Coronary artery (tissue), 2 donors: ENCODE measurements around the gene GALNT1.

Source experiments
- DNase-seq: peaks from one replicate; pipeline ENCODE4 v3.0.0-alpha.2; 2017; ENCODE audit warnings: low spot score
- H3K27ac ChIP-seq, 2 donors: fragments of 200-600 bp; sonication (generic); one replicate each; pipeline ENCODE4 v1.5.1; 2016 to 2019
- H3K4me3 ChIP-seq: fragments of 200-600 bp; sonication (generic); 2 replicates; pipeline ENCODE4 v1.5.1; 2016; ENCODE audit warnings: mild to moderate bottlenecking, moderate library complexity
- TF ChIP-seq, protein P1 (sequence below): fragments of 200-600 bp; sonication (generic); IDR thresholded peaks from one replicate; pipeline ENCODE4 v1.5.1; 2019; ENCODE audit warnings: antibody characterized with exemption

GALNT1 gene

GRCh38 chr18:35662293-35663062 lies 80.9 kb downstream of the GALNT1 start:
- TF ChIP-seq, protein P1, sequence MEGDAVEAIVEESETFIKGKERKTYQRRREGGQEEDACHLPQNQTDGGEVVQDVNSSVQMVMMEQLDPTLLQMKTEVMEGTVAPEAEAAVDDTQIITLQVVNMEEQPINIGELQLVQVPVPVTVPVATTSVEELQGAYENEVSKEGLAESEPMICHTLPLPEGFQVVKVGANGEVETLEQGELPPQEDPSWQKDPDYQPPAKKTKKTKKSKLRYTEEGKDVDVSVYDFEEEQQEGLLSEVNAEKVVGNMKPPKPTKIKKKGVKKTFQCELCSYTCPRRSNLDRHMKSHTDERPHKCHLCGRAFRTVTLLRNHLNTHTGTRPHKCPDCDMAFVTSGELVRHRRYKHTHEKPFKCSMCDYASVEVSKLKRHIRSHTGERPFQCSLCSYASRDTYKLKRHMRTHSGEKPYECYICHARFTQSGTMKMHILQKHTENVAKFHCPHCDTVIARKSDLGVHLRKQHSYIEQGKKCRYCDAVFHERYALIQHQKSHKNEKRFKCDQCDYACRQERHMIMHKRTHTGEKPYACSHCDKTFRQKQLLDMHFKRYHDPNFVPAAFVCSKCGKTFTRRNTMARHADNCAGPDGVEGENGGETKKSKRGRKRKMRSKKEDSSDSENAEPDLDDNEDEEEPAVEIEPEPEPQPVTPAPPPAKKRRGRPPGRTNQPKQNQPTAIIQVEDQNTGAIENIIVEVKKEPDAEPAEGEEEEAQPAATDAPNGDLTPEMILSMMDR, result no peak
- Histone ChIP-seq H3K27ac (no peak overlapping the region), H3K4me3 (no peak overlapping the region)
- DNase-seq, result no peak

GRCh38 chr18:35671966-35672603 lies 90.5 kb downstream of the GALNT1 start:
- H3K4me3 ChIP-seq, result no peak overlapping the region
- no peak for DNase-seq
- H3K27ac ChIP-seq, result no peak overlapping the region
- TF ChIP-seq, protein P1, result no peak

DNA sequence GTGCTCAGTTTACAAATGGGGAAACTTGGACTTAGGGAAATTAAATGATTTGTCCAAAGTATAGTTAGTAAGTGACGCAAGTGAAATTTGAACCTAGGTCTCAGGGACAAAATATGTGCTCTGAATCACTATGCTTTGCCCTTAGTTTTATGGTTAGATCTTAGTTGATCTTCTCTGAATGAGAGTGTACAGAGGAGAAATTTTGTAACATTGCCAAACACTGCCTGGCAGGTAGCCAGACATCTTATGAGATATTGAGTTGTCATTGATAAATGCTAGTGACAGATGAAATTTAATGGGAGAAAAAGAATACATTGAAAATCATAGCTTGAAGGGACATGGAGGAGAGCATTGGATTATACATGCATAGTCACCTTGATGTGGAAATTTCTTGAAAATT lies 91.4 kb downstream of the GALNT1 start:
- H3K27ac ChIP-seq, result no peak overlapping the region
- DNase-seq, result no peak
- H3K4me3 ChIP-seq, result no peak overlapping the region
- TF ChIP-seq, protein P1, result no peak

DNA sequence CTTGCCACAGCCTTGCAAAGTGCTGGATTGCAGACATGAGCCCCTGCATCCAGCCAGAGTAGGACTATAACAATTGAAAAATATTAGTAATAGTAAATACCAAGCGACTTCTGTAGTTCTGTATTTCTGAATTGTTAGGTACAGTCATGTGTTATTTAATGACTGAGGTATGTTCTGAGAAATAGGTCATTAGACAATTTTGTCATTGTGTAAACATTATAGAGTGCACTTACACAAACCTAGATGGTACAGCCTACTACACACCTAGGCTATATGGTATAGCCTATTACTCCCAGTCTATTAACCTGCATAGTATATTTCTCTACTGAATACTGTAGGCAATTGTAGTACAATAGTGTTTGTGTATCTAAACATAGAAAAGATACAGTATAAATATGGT lies 92.1 kb downstream of the GALNT1 start:
- Histone ChIP-seq H3K4me3 (no peak overlapping the region), H3K27ac (no peak overlapping the region)
- no peak for DNase-seq
- TF ChIP-seq, protein P1, result no peak

GRCh38 chr18:35680139-35680551 lies 98.6 kb downstream of the GALNT1 start:
- no peak for DNase-seq
- TF ChIP-seq, protein P1, result no peak
- H3K4me3 ChIP-seq, result no peak overlapping the region
- H3K27ac ChIP-seq, result no peak overlapping the region

DNA sequence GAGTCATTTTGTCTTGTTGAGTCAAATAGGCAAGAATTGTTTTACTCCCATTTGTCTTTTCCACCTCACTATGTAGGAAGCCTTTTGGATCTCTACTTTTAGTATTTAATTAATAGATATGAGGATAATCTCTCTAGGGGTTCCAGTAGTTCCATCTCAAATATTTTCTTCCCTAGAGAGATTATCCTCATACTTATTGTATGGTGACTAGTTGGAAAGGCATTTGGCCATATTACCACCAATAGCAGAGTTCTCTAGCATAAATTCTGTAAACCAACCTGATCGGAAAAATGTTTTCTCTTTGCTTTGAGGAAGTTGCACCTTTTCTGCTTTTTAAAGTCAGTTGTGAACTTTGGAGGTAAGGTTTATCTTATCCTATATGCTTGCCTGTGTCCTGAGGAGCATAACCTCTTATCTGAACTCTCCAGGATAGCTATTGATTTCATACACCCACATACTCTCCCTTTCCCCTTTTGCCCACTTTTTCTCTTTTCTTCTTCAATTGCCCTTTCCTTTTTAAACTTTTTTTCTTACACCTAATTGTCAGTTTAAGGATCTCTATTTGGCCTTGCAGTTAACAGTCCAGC lies 100.8 kb downstream of the GALNT1 start:
- TF ChIP-seq, protein P1, result no peak
- no peak overlapping the region for H3K27ac ChIP-seq
- no peak overlapping the region for H3K4me3 ChIP-seq
- no peak for DNase-seq
